Germinal center (tissue), 1 donor: Measurements from ENCODE around the gene OR10V1.

Experiments
- DNase-seq: peaks from one replicate; pipeline ENCODE4 v3.0.0; 2012; ENCODE audit warnings: mixed read lengths, low spot score

OR10V1 gene

DNA sequence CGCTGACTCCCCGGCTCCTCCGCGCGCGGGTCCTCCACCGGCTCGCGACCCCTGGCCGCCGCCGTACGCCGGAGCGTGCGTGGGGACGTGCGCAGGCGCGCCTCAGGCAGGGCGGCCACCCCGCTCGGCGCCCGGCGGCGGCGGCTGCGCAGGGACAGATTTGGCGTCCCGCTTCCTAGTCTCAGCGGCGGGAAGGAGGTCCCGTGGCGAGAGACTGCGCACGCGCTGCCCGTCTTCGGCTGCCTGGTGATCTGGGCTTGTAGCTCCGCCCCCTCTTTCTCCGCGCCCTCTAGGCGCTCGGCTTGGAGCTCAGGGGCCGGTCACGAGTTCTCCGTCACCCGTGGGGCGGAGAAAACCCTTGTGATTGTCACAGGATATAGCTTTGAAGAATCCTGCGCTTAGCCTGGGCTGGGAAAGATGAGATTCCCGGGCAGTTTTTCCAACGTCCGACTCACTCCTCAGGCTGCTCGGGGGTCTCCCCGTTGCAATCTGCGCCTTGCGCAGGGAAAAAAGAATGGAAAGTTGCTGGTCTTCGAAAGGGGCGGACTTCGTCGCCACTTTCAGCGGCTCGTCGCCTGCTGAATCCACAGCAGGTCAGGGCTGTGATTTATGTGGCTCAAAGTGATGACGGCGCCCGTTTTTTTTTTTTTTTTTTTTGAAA is 44.6 kb downstream of the OR10V1 start, which contains the start of gene PATL1:
TSS of gene PATL1 (minus strand) at position 88 of the 661 bp plus-strand sequence. CDS start 142 bp downstream, outside the sequence.
- DNase-seq = peak; percentile 99

- DNase-seq = peak; percentile 59
Measured at GRCh38 chr11:59668188-59668949, 45.3 kb downstream of the OR10V1 start.

DNA sequence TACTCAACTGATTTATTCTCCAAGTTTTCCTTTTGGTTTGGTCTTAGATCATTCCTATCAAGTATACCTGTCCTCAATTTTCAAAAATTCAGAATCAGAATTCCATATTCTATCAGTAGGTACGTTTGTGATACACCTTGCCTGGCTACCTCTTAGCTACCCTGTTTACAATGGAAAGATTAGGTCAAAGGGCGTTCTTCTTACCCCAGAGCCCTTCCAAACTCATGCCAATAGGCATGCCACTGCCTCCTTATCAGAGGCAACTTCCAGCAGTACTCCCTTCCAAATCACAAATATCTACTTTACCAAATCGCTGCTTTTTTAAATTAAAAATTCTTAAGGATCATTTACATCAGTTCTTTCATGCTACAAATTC is 45.8 kb downstream of the OR10V1 start:
- no peak for DNase-seq

DNA sequence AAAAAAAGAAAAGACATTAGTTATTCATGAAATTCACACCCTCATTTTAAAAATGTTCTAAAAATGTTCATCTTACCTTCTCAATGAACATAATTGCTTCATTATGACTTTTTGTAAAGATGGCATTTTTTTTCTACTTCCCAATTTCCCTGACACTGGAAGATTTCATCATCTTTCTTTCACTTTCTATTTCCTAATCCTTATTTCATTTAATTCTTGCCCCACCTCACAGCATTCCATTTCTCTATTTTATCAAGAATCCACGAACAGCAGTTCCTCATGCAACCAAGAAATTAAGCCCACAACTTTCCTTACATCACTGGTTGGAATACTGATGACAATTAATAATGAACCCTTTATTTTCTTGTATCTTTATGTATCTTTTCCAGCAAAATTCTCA is 46.7 kb downstream of the OR10V1 start:
- DNase-seq = no peak
